Body of pancreas (tissue), 4 donors: ENCODE measurements around the gene CREBL2.

Source experiments
- POLR2A ChIP-seq, 3 donors: fragments of 450-650 bp; IDR thresholded peaks; one replicate each; pipeline ENCODE4 v1.6.1; 2016; ENCODE audit warnings: antibody characterized with exemption in 3 of 3, mild to moderate bottlenecking in 2 of 3
- TF ChIP-seq, protein P1 (sequence below), 7 experiments: fragments of 450-650 bp in 4 of 7; fragments of 200-600 bp in 3 of 7; sonication (generic) in 3 of 7; IDR thresholded peaks; one replicate each; pipeline ENCODE4 v1.5.1; 2016 to 2019; ENCODE audit warnings: antibody characterized with exemption in 7 of 7

DNA sequence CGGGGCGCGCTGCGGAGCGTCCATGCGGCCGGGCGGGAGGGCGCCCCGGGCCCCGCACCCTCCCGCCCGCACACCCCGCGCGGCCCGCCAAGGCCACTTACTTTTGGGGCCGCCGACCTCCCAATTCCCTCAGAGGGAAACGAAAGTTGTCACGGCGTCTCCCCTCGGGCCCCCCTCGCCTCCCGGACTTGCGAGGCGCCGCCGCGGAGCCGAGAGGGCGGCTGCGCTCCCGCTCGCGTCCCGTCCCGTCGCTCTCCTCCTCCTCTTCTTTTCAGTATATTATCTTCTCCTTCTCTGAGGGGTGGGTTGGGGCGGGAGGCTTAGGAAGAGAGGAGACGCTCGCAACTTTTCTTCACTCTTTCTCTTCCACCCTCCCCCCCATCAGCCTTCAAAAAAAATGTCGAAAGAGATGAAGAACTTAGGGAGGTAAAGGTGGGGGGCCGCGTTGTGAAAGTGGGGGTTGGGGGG is 49.6 kb upstream of the CREBL2 start:
- TF ChIP-seq, protein P1, sequence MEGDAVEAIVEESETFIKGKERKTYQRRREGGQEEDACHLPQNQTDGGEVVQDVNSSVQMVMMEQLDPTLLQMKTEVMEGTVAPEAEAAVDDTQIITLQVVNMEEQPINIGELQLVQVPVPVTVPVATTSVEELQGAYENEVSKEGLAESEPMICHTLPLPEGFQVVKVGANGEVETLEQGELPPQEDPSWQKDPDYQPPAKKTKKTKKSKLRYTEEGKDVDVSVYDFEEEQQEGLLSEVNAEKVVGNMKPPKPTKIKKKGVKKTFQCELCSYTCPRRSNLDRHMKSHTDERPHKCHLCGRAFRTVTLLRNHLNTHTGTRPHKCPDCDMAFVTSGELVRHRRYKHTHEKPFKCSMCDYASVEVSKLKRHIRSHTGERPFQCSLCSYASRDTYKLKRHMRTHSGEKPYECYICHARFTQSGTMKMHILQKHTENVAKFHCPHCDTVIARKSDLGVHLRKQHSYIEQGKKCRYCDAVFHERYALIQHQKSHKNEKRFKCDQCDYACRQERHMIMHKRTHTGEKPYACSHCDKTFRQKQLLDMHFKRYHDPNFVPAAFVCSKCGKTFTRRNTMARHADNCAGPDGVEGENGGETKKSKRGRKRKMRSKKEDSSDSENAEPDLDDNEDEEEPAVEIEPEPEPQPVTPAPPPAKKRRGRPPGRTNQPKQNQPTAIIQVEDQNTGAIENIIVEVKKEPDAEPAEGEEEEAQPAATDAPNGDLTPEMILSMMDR (IDR thresholded peaks at IDR 0.05), result no peak
- no peak for TF ChIP-seq POLR2A (IDR thresholded peaks at IDR 0.05)
